Measurements from ENCODE around the gene NUDCD3. TPM values are rescaled to one million over a fixed set of nuclear protein-coding genes. Genes with fewer than 3 reads are reported as not detected.

NUDCD3 gene
- polyA plus RNA-seq, 1 donor (not counting 4 experiments of a cell fraction or from before 2014, with no cell fraction given) = 58.7 TPM

DNA sequence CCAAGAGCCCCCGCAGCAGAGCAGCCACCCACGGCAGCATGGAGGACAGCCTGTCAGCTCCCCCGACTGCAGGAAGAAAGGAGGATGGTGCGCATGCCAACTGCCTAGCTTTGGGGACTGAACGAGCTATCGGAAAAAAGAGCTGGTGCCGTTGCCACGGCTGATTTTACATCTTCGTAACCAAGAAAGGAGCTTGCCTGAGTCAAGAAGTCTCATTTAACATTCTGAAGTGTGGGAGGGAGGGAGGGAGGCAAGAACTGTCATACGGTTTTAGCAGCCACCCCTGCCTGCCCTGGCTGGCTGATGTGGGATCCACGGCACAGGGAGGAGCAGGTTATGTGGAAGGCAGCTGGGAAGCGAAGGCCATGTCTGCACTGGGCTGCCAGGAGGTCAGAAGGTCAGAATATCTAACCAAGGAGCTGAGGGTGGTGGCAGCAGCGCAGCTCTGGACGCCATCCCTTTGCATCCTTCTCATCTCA, 90.4 kb downstream of the NUDCD3 start:
- FAIRE-seq = no peak
- Histone ChIP-seq H3K36me3 (ENCODE audit: control insufficient read depth in 2 of 2, extremely low read depth in 1 of 2, insufficient read depth in 2 of 2, low read length in 2 of 2) (peaks cover 21 to 41% of the 10 kb centered on the region in 2 experiments), H3K4me3 (ENCODE audit: control insufficient read depth in 2 of 3, extremely low read depth in 1 of 3, insufficient read depth in 2 of 3, low read depth in 1 of 3, low read length in 3 of 3) (no peak overlapping the region), H2AFZ (ENCODE audit: control insufficient read depth, low read length) (no peak overlapping the region), H3K27me3 (ENCODE audit: control insufficient read depth, extremely low read depth, insufficient read depth, low read length) (no peaks in the 10 kb centered on the region), H3K9me3 (ENCODE audit: control insufficient read depth, low read depth, low read length) (no peaks in the 10 kb centered on the region), H3K79me2 (ENCODE audit: control insufficient read depth, insufficient read depth, low read length) (peaks cover 4% of the 10 kb centered on the region), H3K9me1 (ENCODE audit: control insufficient read depth, extremely low read depth, insufficient read depth, low read length) (no peaks in the 10 kb centered on the region), H3K4me2 (ENCODE audit: control insufficient read depth, extremely low read depth, insufficient read depth, low read depth, low read length) (no peak overlapping the region), H3K27ac (ENCODE audit: control insufficient read depth, insufficient read depth, low read length) (no peak overlapping the region), H4K20me1 (ENCODE audit: control insufficient read depth, extremely low read depth, insufficient read depth, low read length) (no peaks in the 10 kb centered on the region), H3K4me1 (ENCODE audit: control insufficient read depth, extremely low read depth, insufficient read depth, low read length) (no peaks in the 10 kb centered on the region), H3K9ac (ENCODE audit: control insufficient read depth, extremely low read depth, insufficient read depth, low read length) (no peak overlapping the region)
- TF ChIP-seq, protein P1, sequence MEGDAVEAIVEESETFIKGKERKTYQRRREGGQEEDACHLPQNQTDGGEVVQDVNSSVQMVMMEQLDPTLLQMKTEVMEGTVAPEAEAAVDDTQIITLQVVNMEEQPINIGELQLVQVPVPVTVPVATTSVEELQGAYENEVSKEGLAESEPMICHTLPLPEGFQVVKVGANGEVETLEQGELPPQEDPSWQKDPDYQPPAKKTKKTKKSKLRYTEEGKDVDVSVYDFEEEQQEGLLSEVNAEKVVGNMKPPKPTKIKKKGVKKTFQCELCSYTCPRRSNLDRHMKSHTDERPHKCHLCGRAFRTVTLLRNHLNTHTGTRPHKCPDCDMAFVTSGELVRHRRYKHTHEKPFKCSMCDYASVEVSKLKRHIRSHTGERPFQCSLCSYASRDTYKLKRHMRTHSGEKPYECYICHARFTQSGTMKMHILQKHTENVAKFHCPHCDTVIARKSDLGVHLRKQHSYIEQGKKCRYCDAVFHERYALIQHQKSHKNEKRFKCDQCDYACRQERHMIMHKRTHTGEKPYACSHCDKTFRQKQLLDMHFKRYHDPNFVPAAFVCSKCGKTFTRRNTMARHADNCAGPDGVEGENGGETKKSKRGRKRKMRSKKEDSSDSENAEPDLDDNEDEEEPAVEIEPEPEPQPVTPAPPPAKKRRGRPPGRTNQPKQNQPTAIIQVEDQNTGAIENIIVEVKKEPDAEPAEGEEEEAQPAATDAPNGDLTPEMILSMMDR (optimal IDR thresholded peaks at IDR 0.05 in 1 of 3, IDR thresholded peaks at IDR 0.05 in 1 of 3, conservative IDR thresholded peaks at IDR 0.05 in 1 of 3; ENCODE audit: extremely low read depth in 1 of 3, insufficient read depth in 2 of 3, low read length in 3 of 3) = no peak
- no peak for TF ChIP-seq EZH2 (IDR thresholded peaks at IDR 0.05; ENCODE audit: low read length)
- DNase-seq (ENCODE audit: low read depth, low spot score) = no peak
- dilution Hi-C loops (cut with MboI; ENCODE audit: extremely low pct_ligation_motif_present, low sequenced_read_pairs) = no loop called here

DNA sequence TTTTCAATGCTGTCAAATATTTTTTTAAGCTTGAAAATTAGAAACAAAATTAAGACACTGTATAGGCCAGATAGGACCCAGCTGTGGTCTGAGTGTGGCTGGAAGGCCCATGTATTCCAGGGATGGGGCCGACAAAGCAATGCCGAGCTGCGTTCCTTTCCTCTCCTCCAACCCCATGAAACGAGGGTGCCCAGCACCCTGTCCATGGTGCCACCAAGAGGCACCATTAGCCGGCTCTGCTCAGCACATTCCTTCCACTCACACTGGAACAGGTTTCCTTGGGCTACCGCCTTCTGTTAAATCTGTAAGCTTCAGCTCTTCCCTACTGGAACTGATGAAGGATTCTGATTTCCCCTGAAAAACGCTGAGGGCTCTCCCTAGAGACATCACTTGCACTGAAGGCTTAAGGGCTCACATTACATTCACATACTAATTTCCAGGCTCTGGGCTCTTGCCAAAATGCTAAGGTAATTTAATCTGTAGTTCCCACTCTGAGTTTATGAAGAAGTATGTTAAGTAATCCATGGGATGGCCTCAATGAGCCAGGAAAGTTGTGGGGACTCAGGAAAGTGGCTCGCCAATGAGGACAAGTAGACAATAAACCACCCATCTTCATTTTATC, 91.4 kb downstream of the NUDCD3 start:
- Histone ChIP-seq H3K27ac (ENCODE audit: control insufficient read depth, insufficient read depth, low read length) (no peak overlapping the region), H3K9me3 (ENCODE audit: control insufficient read depth, low read depth, low read length) (no peaks in the 10 kb centered on the region), H4K20me1 (ENCODE audit: control insufficient read depth, extremely low read depth, insufficient read depth, low read length) (no peaks in the 10 kb centered on the region), H3K9ac (ENCODE audit: control insufficient read depth, extremely low read depth, insufficient read depth, low read length) (no peak overlapping the region), H3K36me3 (ENCODE audit: control insufficient read depth in 2 of 2, extremely low read depth in 1 of 2, insufficient read depth in 2 of 2, low read length in 2 of 2) (peaks cover 19 to 31% of the 10 kb centered on the region in 2 experiments), H3K4me2 (ENCODE audit: control insufficient read depth, extremely low read depth, insufficient read depth, low read depth, low read length) (no peak overlapping the region), H2AFZ (ENCODE audit: control insufficient read depth, low read length) (no peak overlapping the region), H3K27me3 (ENCODE audit: control insufficient read depth, extremely low read depth, insufficient read depth, low read length) (no peaks in the 10 kb centered on the region), H3K4me3 (ENCODE audit: control insufficient read depth in 2 of 3, extremely low read depth in 1 of 3, insufficient read depth in 2 of 3, low read depth in 1 of 3, low read length in 3 of 3) (no peak overlapping the region), H3K79me2 (ENCODE audit: control insufficient read depth, insufficient read depth, low read length) (peaks cover 2% of the 10 kb centered on the region), H3K9me1 (ENCODE audit: control insufficient read depth, extremely low read depth, insufficient read depth, low read length) (no peaks in the 10 kb centered on the region), H3K4me1 (ENCODE audit: control insufficient read depth, extremely low read depth, insufficient read depth, low read length) (no peaks in the 10 kb centered on the region)
- FAIRE-seq = no peak
- TF ChIP-seq EZH2 (IDR thresholded peaks at IDR 0.05; ENCODE audit: low read length) = no peak
- TF ChIP-seq, protein P1 (optimal IDR thresholded peaks at IDR 0.05 in 1 of 3, IDR thresholded peaks at IDR 0.05 in 1 of 3, conservative IDR thresholded peaks at IDR 0.05 in 1 of 3; ENCODE audit: extremely low read depth in 1 of 3, insufficient read depth in 2 of 3, low read length in 3 of 3) = no peak
- no peak for DNase-seq (ENCODE audit: low read depth, low spot score)
- dilution Hi-C loops (cut with MboI; ENCODE audit: extremely low pct_ligation_motif_present, low sequenced_read_pairs) = no loop called here
